Upper lobe of left lung (tissue), 6 donors: ENCODE measurements around the gene FLYWCH2. TPM values are rescaled to one million over a fixed set of nuclear protein-coding genes. Genes with fewer than 3 reads are reported as not detected.

Source experiments
- ATAC-seq, 2 donors: fragments of 200-7000 bp; cut with Tn5 transposase; one replicate each; pipeline ENCODE4 v1.9.1; 2022; ENCODE audit warnings: mild to moderate bottlenecking in 2 of 2, moderate library complexity in 2 of 2; ENCODE audit not compliant: low FRiP score in 2 of 2
- DNase-seq, 2 donors: peaks; one replicate each; pipeline ENCODE4 v3.0.0-alpha.2; 2019 to 2020
- H3K27ac ChIP-seq, 4 donors: fragments of 200-600 bp; sonication (generic); one replicate each; pipeline ENCODE4 v1.5.1; 2016 to 2019
- H3K27me3 ChIP-seq, 4 donors: fragments of 200-600 bp; sonication (generic); one replicate each; pipeline ENCODE4 v1.5.1; 2017 to 2019
- H3K36me3 ChIP-seq, 4 donors: fragments of 200-600 bp; sonication (generic); one replicate each; pipeline ENCODE4 v1.5.1; 2016 to 2019
- H3K4me1 ChIP-seq, 4 donors: fragments of 200-600 bp; sonication (generic); one replicate each; pipeline ENCODE4 v1.5.1; 2018 to 2019
- H3K4me3 ChIP-seq, 4 donors: fragments of 200-600 bp; sonication (generic); one replicate each; pipeline ENCODE4 v1.5.1; 2017 to 2019; ENCODE audit warnings: mild to moderate bottlenecking in 2 of 4, moderate library complexity in 1 of 4
- H3K9me3 ChIP-seq, 4 donors: fragments of 200-600 bp; sonication (generic); one replicate each; pipeline ENCODE4 v1.5.1; 2018 to 2019
- CTCF ChIP-seq, 6 experiments: fragments of 450-650 bp in 4 of 6; fragments of 200-600 bp in 2 of 6; sonication (generic) in 2 of 6; IDR thresholded peaks; one replicate each; pipeline ENCODE4 v1.5.1; 2016 to 2019; ENCODE audit warnings: antibody characterized with exemption in 6 of 6
- EP300 ChIP-seq, 4 donors: sonication (generic); formaldehyde crosslinking; IDR thresholded peaks; one replicate each; pipeline ENCODE4 v1.5.1; 2017; ENCODE audit warnings: antibody characterized with exemption in 4 of 4, control low read depth in 2 of 4
- POLR2A ChIP-seq, 4 donors: fragments of 450-650 bp; IDR thresholded peaks; one replicate each; pipeline ENCODE4 v1.5.1; 2016 to 2017; ENCODE audit warnings: antibody characterized with exemption in 4 of 4, mild to moderate bottlenecking in 2 of 4
- POLR2AphosphoS5 ChIP-seq, 2 donors: sonication (generic); formaldehyde crosslinking; IDR thresholded peaks; one replicate each; pipeline ENCODE4 v1.5.1; 2017; ENCODE audit warnings: antibody characterized with exemption in 2 of 2
- WGBS, 2 donors: methylation state at CpG; one replicate each; pipeline ENCODE4 v1.1.5; 2017 to 2018; 5-methylcytosine and 5-hydroxymethylcytosine counted together
- total RNA-seq, 6 donors: library from RNA; depleted of rRNA in 4 of 6; stranded (reverse); fragments of >200 nt in 4 of 6; gene quantifications; one replicate each; pipeline versions ENCODE4 v1.1.0 to v1.2.1, GENCODE V29; 2016 to 2021
- donor health status: DM: no; HTN: no; CAD: no; lungs with moderate emphysema.
- donor health status: DM: no; HTN: yes; CAD: no; lungs with severe emphysema.

FLYWCH2 gene
- total RNA-seq, 6 donors from 2014 or later: 31.2 to 70.1 (median 39.7) TPM

- DNase-seq (no peak), ATAC-seq (no peak)
- no peak for TF ChIP-seq POLR2AphosphoS5 (IDR thresholded peaks at IDR 0.05)
- no peak for TF ChIP-seq EP300 (IDR thresholded peaks at IDR 0.05)
- TF ChIP-seq CTCF (IDR thresholded peaks at IDR 0.05): no peak
- peaks cover 0 to 20% (median 6%) of the 10 kb centered on the region in 4 donors for H3K4me1 ChIP-seq
- H3K27ac ChIP-seq: no peak overlapping the region
- H3K4me3 ChIP-seq: no peak overlapping the region
- H3K9me3 ChIP-seq: peaks cover 0 to 12% (median 6%) of the 10 kb centered on the region in 4 donors
- H3K27me3 ChIP-seq: peaks cover 0 to 7% (median 2%) of the 10 kb centered on the region in 4 donors
- 80 to 96% methylated on average over 6 of the region's 6 CpGs for WGBS, 2 donors
- peaks cover 0 to 6% (median 0%) of the 10 kb centered on the region in 4 donors for H3K36me3 ChIP-seq
These were observed 27.5 kb upstream of the FLYWCH2 start for GRCh38 chr16:2855536-2855935.

GRCh38 chr16:2856061-2856670 lies 26.8 kb upstream of the FLYWCH2 start:
- Histone ChIP-seq H3K36me3 (peaks cover 0 to 6% (median 0%) of the 10 kb centered on the region in 4 donors), H3K4me3 (no peak overlapping the region), H3K27ac (peak overlapping the region in 1 of 4 donors; percentile 80), H3K9me3 (peaks cover 0 to 17% (median 11%) of the 10 kb centered on the region in 4 donors), H3K27me3 (peaks cover 0 to 7% (median 2%) of the 10 kb centered on the region in 4 donors), H3K4me1 (peaks cover 0 to 20% (median 6%) of the 10 kb centered on the region in 4 donors)
- ATAC-seq: no peak
- peak; percentile 42 to 63 for DNase-seq
- 79 to 93% methylated on average over 14 of the region's 14 CpGs for WGBS, 2 donors
- TF ChIP-seq CTCF (IDR thresholded peaks at IDR 0.05) (no peak), POLR2AphosphoS5 (IDR thresholded peaks at IDR 0.05) (no peak), POLR2A (IDR thresholded peaks at IDR 0.05) (no peak), EP300 (IDR thresholded peaks at IDR 0.05) (no peak)

GRCh38 chr16:2856686-2857450 lies 26.1 kb upstream of the FLYWCH2 start:
- Histone ChIP-seq H3K27me3 (peaks cover 0 to 7% (median 2%) of the 10 kb centered on the region in 4 donors), H3K9me3 (peaks cover 0 to 19% (median 12%) of the 10 kb centered on the region in 4 donors), H3K36me3 (peaks cover 0 to 6% (median 0%) of the 10 kb centered on the region in 4 donors), H3K27ac (peak overlapping the region; percentile 80 to 85 (median 82)), H3K4me3 (peak overlapping the region in 3 of 4 donors; percentile 44 to 53 (median 48)), H3K4me1 (peaks cover 0 to 20% (median 6%) of the 10 kb centered on the region in 4 donors)
- ATAC-seq (no peak), DNase-seq (no peak)
- no peak for TF ChIP-seq CTCF (IDR thresholded peaks at IDR 0.05)
- no peak for TF ChIP-seq POLR2AphosphoS5 (IDR thresholded peaks at IDR 0.05)
- WGBS, 2 donors: 77 to 81% methylated on average over 14 to 21 of the region's 24 CpGs

- Histone ChIP-seq H3K27ac (peak within 1 kb of the TSS; percentile 80 to 85 (median 82)), H3K4me1 (peaks cover 0 to 20% (median 6%) of the 10 kb centered on the region in 4 donors), H3K4me3 (peak within 1 kb of the TSS in 3 of 4 donors; percentile 44 to 53 (median 48)), H3K27me3 (peaks cover 0 to 7% (median 2%) of the 10 kb centered on the region in 4 donors), H3K9me3 (peaks cover 0 to 19% (median 12%) of the 10 kb centered on the region in 4 donors), H3K36me3 (peaks cover 0 to 6% (median 0%) of the 10 kb centered on the region in 4 donors)
- no peak for TF ChIP-seq CTCF (IDR thresholded peaks at IDR 0.05)
- TF ChIP-seq POLR2A (IDR thresholded peaks at IDR 0.05): peak in 3 of 4 donors; percentile 35 to 66 (median 46)
- peak in 1 of 4 donors; percentile 7 for TF ChIP-seq EP300 (IDR thresholded peaks at IDR 0.05)
- TF ChIP-seq POLR2AphosphoS5 (IDR thresholded peaks at IDR 0.05): peak in 1 of 2 donors; percentile 59
- DNase-seq: peak; percentile 77 to 88
- 3 to 12% methylated on average over 27 to 40 of the region's 42 CpGs for WGBS, 2 donors
- ATAC-seq: peak; percentile 47 to 88
These were observed 25.4 kb upstream of the FLYWCH2 start, which contains the start of gene PRSS22 for GRCh38 chr16:2857451-2858244. Gene PRSS22, minus strand, starts transcription at chr16:2858170. Its CDS starts 66 bp downstream, at chr16:2858104.
